ENCODE data around the gene RNF4.

Gene RNF4

GRCh38 chr4:2432991-2433530, 35.8 kb upstream of the RNF4 start:
- H3K9me3 ChIP-seq (ENCODE audit: insufficient read depth, low read length): no peaks in the 10 kb centered on the region
- H3K4me1 ChIP-seq (ENCODE audit: insufficient read depth, insufficient read length): peaks cover 7% of the 10 kb centered on the region
- TF ChIP-seq SUZ12 (IDR thresholded peaks at IDR 0.05; ENCODE audit: extremely low read depth, insufficient read depth, insufficient read length): no peak
- TF ChIP-seq ZNF274 (IDR thresholded peaks at IDR 0.05; ENCODE audit: low read depth, low read length): no peak
- TF ChIP-seq YY1 (IDR thresholded peaks at IDR 0.05; ENCODE audit: insufficient read depth, insufficient read length): no peak
- DNase-seq (ENCODE audit: low read depth, low spot score): no peak
- no peaks in the 10 kb centered on the region for H3K36me3 ChIP-seq (ENCODE audit: insufficient read depth, insufficient read length, low read length)
- no peak overlapping the region for H3K9ac ChIP-seq (ENCODE audit: insufficient read length, low read depth)
- no peaks in the 10 kb centered on the region for H3K27me3 ChIP-seq (ENCODE audit: insufficient read depth, insufficient read length)
- no peak overlapping the region for H3K4me3 ChIP-seq (ENCODE audit: insufficient read length, low read depth)

DNA sequence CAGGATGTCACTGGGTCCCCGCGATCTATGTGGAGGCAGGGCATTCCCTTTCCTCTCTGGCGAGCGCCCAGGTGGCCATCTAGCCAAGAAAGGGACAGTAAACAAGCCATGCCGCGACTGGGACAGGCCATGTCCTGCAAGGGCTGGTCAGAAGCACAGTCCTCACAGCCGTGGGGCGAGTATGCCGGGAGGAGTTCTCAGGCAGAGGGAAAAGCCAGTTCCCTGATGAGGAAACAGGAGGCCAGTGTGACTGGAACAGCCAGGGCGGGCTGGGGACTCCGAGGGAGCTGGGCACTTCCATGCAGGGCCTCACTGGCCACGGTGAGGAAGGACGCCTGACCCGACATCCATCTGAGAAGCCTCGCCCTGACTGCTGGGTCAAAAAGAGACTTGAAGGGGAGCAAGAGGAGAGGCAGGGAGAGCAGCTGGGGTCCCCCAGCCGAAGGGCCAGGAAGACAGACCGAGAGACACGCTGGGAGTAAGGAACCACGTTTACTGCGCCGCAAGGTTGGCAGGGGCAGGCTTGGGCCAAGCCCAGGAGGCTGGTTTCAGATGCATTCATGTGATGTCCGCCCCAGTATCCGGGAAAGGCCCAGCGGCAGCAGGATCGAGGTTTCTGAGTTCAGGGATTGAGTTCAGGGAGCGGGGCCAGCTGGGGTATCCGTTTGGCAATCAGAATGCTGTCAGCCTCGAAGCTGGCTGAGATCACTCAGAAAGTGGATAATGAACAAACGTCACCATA, 35.1 kb upstream of the RNF4 start:
- H3K9ac ChIP-seq (ENCODE audit: insufficient read length, low read depth): no peak overlapping the region
- TF ChIP-seq ZNF274 (IDR thresholded peaks at IDR 0.05; ENCODE audit: low read depth, low read length) (no peak), SUZ12 (IDR thresholded peaks at IDR 0.05; ENCODE audit: extremely low read depth, insufficient read depth, insufficient read length) (no peak), YY1 (IDR thresholded peaks at IDR 0.05; ENCODE audit: insufficient read depth, insufficient read length) (no peak)
- H3K4me1 ChIP-seq (ENCODE audit: insufficient read depth, insufficient read length): peaks cover 9% of the 10 kb centered on the region
- no peak overlapping the region for H3K4me3 ChIP-seq (ENCODE audit: insufficient read length, low read depth)
- no peaks in the 10 kb centered on the region for H3K9me3 ChIP-seq (ENCODE audit: insufficient read depth, low read length)
- no peaks in the 10 kb centered on the region for H3K36me3 ChIP-seq (ENCODE audit: insufficient read depth, insufficient read length, low read length)
- no peak for DNase-seq (ENCODE audit: low read depth, low spot score)
- no peaks in the 10 kb centered on the region for H3K27me3 ChIP-seq (ENCODE audit: insufficient read depth, insufficient read length)

GRCh38 chr4:2434420-2434819, 34.5 kb upstream of the RNF4 start:
- H3K9ac ChIP-seq (ENCODE audit: insufficient read length, low read depth): no peak overlapping the region
- peaks cover 15% of the 10 kb centered on the region for H3K4me1 ChIP-seq (ENCODE audit: insufficient read depth, insufficient read length)
- H3K27me3 ChIP-seq (ENCODE audit: insufficient read depth, insufficient read length): no peaks in the 10 kb centered on the region
- no peak for TF ChIP-seq SUZ12 (IDR thresholded peaks at IDR 0.05; ENCODE audit: extremely low read depth, insufficient read depth, insufficient read length)
- no peak for TF ChIP-seq YY1 (IDR thresholded peaks at IDR 0.05; ENCODE audit: insufficient read depth, insufficient read length)
- TF ChIP-seq ZNF274 (IDR thresholded peaks at IDR 0.05; ENCODE audit: low read depth, low read length): no peak
- H3K9me3 ChIP-seq (ENCODE audit: insufficient read depth, low read length): no peaks in the 10 kb centered on the region
- H3K4me3 ChIP-seq (ENCODE audit: insufficient read length, low read depth): no peak overlapping the region
- no peaks in the 10 kb centered on the region for H3K36me3 ChIP-seq (ENCODE audit: insufficient read depth, insufficient read length, low read length)
- no peak for DNase-seq (ENCODE audit: low read depth, low spot score)

GRCh38 chr4:2436301-2436700, 32.6 kb upstream of the RNF4 start:
- Histone ChIP-seq H3K36me3 (ENCODE audit: insufficient read depth, insufficient read length, low read length) (no peaks in the 10 kb centered on the region), H3K4me3 (ENCODE audit: insufficient read length, low read depth) (no peak overlapping the region), H3K4me1 (ENCODE audit: insufficient read depth, insufficient read length) (peaks cover 16% of the 10 kb centered on the region), H3K9ac (ENCODE audit: insufficient read length, low read depth) (no peak overlapping the region), H3K27me3 (ENCODE audit: insufficient read depth, insufficient read length) (no peaks in the 10 kb centered on the region), H3K9me3 (ENCODE audit: insufficient read depth, low read length) (no peaks in the 10 kb centered on the region)
- TF ChIP-seq SUZ12 (IDR thresholded peaks at IDR 0.05; ENCODE audit: extremely low read depth, insufficient read depth, insufficient read length) (no peak), ZNF274 (IDR thresholded peaks at IDR 0.05; ENCODE audit: low read depth, low read length) (no peak), YY1 (IDR thresholded peaks at IDR 0.05; ENCODE audit: insufficient read depth, insufficient read length) (no peak)
- DNase-seq (ENCODE audit: low read depth, low spot score): no peak

- Histone ChIP-seq H3K36me3 (ENCODE audit: insufficient read depth, insufficient read length, low read length) (no peaks in the 10 kb centered on the region), H3K4me3 (ENCODE audit: insufficient read length, low read depth) (no peak overlapping the region), H3K9ac (ENCODE audit: insufficient read length, low read depth) (no peak overlapping the region), H3K4me1 (ENCODE audit: insufficient read depth, insufficient read length) (peaks cover 22% of the 10 kb centered on the region), H3K9me3 (ENCODE audit: insufficient read depth, low read length) (no peaks in the 10 kb centered on the region), H3K27me3 (ENCODE audit: insufficient read depth, insufficient read length) (no peaks in the 10 kb centered on the region)
- TF ChIP-seq ZNF274 (IDR thresholded peaks at IDR 0.05; ENCODE audit: low read depth, low read length) (no peak), SUZ12 (IDR thresholded peaks at IDR 0.05; ENCODE audit: extremely low read depth, insufficient read depth, insufficient read length) (no peak), YY1 (IDR thresholded peaks at IDR 0.05; ENCODE audit: insufficient read depth, insufficient read length) (no peak)
- DNase-seq (ENCODE audit: low read depth, low spot score): no peak
These were observed 32.0 kb upstream of the RNF4 start for GRCh38 chr4:2436761-2437474.

DNA sequence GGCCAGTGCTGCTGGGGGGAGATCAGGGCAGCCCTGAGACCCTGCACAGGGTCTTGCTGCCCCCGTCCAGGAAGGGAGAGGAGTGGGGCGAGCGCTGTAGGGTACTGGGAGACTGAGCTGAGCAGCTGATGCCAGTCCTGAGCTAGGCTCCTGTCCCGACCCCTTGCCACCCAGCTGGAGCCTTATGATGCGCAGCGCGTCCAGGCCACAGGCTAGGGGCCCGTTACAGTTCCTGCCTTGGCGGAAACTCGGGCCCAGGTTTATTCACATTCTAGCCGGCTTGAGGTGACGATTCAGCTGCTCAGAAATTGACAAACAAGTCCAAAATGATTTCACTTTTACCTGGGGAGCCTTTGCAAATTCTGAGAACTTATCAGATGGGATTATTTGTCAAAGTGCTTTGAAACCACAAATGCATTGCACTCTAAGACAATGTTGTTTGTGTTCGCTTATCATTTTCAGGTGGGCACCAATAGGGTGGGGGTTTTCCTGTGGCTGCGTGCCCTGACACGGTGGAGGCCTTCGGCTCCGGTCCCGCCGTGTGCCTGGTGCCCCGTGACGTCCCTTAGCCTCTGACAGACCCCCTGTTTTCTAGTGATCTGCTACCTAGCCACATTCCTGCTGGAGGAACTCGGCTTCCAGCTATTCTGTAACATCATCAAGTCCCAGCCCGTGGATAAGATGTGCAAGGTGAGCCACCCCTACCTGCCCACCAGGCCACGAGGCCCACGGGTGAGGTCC, 31.3 kb upstream of the RNF4 start:
- DNase-seq (ENCODE audit: low read depth, low spot score): no peak
- Histone ChIP-seq H3K36me3 (ENCODE audit: insufficient read depth, insufficient read length, low read length) (no peaks in the 10 kb centered on the region), H3K4me1 (ENCODE audit: insufficient read depth, insufficient read length) (peaks cover 25% of the 10 kb centered on the region), H3K9ac (ENCODE audit: insufficient read length, low read depth) (no peak overlapping the region), H3K4me3 (ENCODE audit: insufficient read length, low read depth) (no peak overlapping the region), H3K27me3 (ENCODE audit: insufficient read depth, insufficient read length) (no peaks in the 10 kb centered on the region), H3K9me3 (ENCODE audit: insufficient read depth, low read length) (no peaks in the 10 kb centered on the region)
- no peak for TF ChIP-seq ZNF274 (IDR thresholded peaks at IDR 0.05; ENCODE audit: low read depth, low read length)
- no peak for TF ChIP-seq YY1 (IDR thresholded peaks at IDR 0.05; ENCODE audit: insufficient read depth, insufficient read length)
- TF ChIP-seq SUZ12 (IDR thresholded peaks at IDR 0.05; ENCODE audit: extremely low read depth, insufficient read depth, insufficient read length): no peak
